ENCODE data around the gene RTKN2.
A peak's percentile ranks its signal among the peaks of the same experiment; 100 is the strongest.
"Not testable (repeated sequence)": the region's sequence is repeated elsewhere in the genome, so short reads cannot be mapped to it uniquely, and the experiment has no call there.

The RTKN2 gene, protein sequence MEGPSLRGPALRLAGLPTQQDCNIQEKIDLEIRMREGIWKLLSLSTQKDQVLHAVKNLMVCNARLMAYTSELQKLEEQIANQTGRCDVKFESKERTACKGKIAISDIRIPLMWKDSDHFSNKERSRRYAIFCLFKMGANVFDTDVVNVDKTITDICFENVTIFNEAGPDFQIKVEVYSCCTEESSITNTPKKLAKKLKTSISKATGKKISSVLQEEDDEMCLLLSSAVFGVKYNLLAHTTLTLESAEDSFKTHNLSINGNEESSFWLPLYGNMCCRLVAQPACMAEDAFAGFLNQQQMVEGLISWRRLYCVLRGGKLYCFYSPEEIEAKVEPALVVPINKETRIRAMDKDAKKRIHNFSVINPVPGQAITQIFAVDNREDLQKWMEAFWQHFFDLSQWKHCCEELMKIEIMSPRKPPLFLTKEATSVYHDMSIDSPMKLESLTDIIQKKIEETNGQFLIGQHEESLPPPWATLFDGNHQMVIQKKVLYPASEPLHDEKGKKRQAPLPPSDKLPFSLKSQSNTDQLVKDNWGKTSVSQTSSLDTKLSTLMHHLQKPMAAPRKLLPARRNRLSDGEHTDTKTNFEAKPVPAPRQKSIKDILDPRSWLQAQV

GRCh38 chr10:62268399-62269114, at the start of gene RTKN2:
Gene RTKN2, minus strand, starts transcription at chr10:62268844. Its CDS starts 234 bp downstream, at chr10:62268610.
- DNase-seq: peak; percentile 45

DNA sequence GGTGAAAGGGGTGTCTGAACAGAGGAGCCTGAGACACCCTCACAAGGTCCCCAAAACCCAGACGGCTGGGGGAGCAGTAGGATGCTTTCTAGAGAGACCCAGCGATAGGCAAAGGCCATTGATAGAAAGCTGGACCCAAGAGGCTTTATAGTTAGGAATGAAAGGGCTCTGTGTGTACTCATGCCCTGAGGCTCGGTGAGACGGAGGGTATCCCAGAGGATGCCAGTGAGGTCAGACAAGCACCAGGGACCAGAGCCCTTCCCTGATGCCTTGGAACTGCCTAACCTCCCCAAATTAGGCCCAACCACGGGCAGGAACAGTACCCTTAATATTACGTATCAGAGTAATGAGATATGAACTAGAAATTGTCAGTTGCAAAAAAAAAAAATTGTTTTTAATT, 48.6 kb upstream of the RTKN2 start:
- no peak for DNase-seq

DNA sequence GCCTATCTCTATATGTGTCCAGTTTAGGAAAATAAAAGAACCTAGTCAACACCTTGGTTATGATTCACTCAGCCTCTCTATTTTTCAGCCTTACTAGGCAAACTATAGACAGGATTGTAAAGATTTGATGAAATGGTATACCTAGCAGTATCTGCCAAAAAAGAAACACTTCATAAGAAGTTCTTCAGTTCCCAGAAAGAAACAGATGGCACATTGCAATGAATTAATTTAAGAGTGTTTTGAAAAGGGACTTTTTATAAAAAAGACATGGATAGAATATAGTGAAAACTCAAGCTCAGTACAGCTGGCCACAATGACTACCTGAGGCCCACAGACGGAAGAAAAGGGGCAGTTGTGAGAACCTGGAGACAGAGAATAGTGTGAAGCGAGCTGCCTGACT, 40.6 kb upstream of the RTKN2 start:
- DNase-seq: no peak

GRCh38 chr10:62308101-62308500, 39.5 kb upstream of the RTKN2 start:
- DNase-seq: no peak

DNA sequence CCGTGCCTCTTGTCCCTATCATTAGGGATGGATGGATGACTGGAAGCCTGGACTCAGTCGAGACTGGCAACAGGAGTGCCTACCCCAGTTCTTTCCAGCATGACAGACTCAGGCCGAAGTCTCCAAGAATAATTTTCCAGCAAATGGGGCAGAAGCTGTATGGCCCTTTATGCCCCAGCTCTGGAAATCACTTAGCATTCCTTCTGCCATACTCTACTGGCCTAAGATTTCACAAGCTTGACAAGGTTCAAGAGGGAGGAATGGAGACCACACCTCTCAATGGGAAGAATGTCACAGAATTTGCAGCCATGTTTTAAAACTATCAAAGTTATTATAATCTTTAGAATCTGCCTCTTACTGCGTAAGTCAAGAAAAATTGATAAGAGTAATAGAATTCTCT, 39.0 kb upstream of the RTKN2 start:
- no peak for DNase-seq

DNA sequence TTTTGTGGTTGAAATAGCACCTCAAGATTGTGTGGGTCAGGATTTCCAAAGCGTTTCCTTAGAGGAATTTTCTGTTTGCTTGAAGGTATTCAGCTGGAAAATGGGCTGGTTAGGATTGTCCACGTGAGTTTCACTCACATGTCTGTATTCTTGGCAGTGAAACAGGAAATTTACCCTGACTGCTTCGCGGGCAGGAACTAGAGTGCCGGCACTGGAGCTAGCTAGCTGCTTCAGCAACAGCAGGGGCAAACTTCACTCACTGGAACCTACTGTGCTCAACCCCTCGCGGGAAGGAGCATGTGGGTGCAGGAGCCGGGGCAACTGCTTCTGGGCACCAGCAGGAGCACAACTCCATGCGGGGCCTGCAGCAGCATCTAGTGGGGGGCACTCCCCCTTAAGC, 38.0 kb upstream of the RTKN2 start:
- DNase-seq: no peak

DNA sequence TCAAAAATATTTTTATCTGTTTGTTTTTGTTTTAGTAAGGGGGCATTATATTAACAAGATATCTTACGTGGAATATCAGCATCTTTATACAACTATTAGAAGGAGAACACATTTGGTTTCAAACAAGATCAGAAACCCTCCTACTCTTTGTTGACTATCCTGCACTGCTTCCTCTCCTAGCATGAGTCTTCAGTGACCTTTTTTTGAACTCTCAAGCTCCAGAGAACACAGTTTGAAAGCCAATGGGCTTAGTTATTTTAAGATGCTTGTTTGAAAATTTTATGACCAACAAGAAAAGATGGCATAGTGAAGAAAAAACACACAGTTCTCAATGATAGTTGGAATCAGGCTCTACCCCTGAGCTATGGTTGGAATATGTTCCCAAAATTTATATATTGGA, 37.2 kb upstream of the RTKN2 start:
- DNase-seq: no peak

DNA sequence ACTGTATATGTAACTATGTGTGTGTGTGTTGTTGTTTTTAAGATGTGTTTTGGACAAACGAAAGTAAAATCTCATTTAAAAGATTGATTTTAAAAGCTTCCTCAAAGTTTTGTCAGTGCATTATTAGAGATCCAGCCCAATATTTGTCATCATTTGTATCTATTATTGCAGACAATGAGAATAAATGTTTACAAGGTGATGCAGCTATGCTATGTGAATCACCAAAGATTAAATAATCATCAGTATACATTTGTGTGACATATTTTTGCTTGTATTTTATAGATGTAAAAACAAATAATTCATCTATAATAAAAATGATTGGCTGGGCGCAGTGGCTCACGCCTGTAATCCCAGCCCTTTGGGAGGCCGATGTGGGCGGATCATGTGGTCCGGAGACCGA, 35.3 kb upstream of the RTKN2 start:
- no peak for DNase-seq

GRCh38 chr10:62302760-62303159, 34.1 kb upstream of the RTKN2 start:
- DNase-seq: no peak

GRCh38 chr10:62297857-62298256, 29.2 kb upstream of the RTKN2 start:
- no peak for DNase-seq

DNA sequence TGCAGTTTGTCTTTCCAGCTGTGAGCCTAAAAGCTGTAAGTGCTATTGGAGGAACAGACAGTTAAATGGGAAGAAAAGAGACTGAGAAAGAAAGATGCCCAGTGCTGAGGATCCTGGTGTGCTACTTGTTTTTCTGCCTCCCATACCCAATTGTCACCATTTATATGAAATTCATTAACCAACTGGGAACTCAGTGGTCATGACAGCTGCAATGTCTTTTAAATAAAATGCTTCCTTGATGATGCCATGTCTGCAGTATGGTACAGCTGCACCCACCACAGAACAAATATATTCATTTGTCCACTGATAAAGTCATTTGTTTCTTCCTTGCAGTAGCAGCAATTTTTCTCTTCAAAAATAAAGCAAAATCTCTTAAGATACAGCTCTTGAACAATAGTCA, 15.6 kb upstream of the RTKN2 start:
- DNase-seq: no peak

DNA sequence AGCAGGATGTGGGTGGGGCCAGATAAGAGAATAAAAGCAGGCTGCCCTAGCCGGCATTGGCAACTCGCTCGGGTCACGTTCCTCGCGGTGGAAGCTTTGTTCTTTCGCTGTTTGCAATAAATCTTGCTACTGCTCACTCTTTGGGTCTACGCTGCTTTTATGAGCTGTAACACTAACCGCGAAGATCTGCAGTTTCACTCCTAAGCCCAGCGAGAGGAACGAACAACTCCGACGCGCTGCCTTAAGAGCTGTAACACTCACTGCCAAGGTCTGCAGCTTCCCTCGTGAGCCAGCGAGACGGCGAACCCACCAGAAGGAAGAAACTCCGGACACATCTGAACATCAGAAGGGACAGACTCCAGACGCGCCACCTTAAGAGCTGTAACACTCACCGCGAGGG, 12.7 kb upstream of the RTKN2 start:
- DNase-seq: not testable (repeated sequence)

- not testable (repeated sequence) for DNase-seq
Observed at GRCh38 chr10:62280392-62280791, 11.7 kb upstream of the RTKN2 start.

DNA sequence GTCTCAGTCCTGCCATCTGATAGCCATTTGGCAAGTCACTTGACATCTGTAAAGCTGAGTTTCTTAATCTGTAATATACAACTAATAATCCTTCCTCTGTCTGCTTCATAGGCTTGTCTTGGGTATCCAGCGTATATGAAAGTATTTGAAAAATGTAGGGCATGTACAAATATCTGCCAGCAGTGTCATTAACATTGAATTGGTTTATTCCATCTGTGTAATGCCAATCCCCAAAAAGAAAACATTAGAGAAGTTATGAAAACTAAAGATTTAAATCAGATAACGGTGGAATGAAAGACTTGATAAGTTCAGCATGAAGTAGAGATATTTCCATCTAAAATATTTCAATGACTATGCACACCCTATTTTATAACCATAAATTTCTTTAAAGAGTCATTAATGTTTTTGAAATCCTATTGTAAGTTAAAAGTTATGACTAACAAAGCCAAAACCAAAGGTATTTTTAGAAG, 9.8 kb upstream of the RTKN2 start:
- peak; percentile 20 for DNase-seq

DNA sequence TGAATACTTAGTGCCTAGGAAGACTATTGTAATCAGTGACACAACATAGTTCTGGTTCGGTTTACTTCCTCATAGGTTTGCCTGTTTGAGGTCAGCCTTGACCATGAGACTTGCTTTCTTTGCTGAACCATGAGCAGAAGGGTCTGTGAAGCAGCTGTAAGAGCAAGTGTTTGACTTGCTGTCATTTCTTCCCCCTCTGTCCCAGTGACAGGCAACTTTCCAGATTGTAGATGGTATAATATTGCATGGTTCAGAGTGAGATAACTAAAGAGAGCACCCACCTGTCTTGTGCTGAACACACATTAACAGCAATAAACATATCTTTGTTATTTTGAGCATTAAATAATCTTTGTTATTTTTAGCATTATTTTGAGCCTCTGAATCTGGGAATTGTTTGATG, 9.3 kb upstream of the RTKN2 start:
- no peak for DNase-seq

GRCh38 chr10:62270020-62270419, 1.4 kb upstream of the RTKN2 start:
- DNase-seq: no peak

GRCh38 chr10:62268027-62268398, 631 bp downstream of the RTKN2 start:
- no peak for DNase-seq

GRCh38 chr10:62266611-62267010, 2.0 kb downstream of the RTKN2 start:
- DNase-seq: no peak

DNA sequence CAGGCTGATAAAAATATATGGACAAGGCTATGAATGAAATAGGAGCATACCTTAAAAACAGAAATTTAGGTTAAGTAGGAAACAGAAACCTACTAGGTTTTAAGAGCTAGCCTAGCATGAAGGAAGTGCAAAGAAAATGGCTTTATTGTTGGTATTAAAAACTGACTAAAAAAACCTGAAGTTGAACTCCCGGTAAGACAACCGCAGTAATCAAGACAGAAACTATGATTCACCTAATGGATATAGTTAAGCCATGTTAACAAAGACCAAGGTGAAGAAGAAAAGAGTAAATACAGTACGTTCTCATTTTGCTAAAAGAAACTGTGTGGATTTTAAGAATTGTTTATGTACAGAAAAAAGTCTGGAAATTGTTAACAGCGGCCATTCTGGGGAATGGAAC, 2.5 kb downstream of the RTKN2 start:
- DNase-seq: no peak

DNA sequence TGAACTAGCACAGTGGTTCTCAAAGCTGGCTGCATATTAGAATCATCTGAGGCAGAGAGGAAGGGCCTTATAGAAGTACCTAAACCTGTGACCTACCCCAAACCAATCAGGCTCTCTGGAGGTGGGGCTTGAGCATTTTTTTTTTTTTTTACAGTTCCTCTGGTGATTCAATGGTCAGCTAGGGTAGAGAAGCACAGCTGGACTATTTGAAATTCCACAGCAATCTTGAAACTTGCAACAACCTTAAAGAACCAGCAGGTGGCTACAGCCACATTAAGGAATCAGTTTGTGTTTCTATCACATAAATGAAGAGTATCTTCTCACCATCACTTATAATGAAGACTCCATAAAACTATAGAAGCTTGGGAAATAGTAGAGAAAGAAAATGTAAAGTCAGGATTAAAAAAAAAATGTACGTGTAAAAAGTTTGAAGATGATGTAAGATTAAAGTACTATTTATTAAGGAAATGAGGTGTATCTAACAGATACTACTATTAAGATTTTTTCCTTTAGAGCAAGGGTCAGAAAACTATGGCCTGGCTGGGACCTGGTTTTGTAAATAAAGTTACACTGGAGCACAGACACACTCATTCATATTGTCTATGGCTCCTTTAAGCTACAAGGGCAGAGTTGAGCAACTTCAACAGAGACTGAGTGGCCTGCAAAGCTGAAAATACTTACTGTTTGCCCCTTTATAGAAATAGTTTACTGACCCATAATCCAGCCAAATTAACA, 3.8 kb downstream of the RTKN2 start:
- peak; percentile 89 for DNase-seq

DNA sequence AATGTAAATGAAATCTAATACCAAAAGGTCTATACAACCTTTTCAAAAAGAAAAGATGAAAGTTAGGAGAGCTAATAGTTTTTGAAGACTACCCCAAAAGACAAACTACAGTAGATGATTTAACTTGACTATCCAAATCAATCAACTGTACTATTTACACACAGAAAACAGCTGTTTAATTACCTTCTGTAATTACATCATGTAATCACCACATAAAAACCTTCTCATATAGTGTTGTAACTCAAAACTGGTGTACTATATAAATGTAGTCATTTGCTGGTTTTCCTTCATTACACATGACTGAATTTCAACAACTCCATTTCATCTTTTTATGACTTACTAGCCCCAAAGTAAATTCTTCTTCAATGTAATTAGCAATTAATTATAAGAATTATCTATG, 4.5 kb downstream of the RTKN2 start:
- DNase-seq: no peak

DNA sequence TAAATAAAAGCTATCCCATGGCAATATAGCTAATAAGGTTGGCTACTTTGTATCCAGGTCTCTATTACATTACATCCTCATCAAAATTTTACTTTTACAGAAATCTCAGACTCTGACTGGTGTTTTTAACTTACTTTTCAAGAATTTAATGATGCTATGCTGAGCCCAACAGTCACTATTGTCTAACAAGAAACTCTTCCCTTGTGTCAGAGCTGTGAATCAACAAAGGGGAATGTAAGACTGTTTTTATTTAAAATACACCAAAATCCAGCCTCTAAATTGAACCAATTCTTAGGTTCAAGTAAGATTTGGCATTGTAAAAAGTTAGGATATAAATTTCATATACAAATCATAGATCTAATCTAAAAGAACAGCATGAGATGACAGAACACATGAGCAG, 7.0 kb downstream of the RTKN2 start:
- DNase-seq: peak; percentile 12

- no peak for DNase-seq
Observed at GRCh38 chr10:62259998-62260397, 8.6 kb downstream of the RTKN2 start.
